Measurements from ENCODE around the gene TMEM178B.
"Not testable (repeated sequence)": the region's sequence is repeated elsewhere in the genome, so short reads cannot be mapped to it uniquely, and the experiment has no call there.

Gene TMEM178B

GRCh38 chr7:141073641-141074161 is at the start of gene TMEM178B:
TMEM178B (plus strand) TSS chr7:141074064.
- DNase-seq, result peak; percentile 10

GRCh38 chr7:141024668-141025067 is 49.2 kb upstream of the TMEM178B start:
- no peak for DNase-seq

- peak; percentile 80 for DNase-seq
Measured at GRCh38 chr7:141027043-141027442, 46.8 kb upstream of the TMEM178B start.

GRCh38 chr7:141028767-141029166 is 45.1 kb upstream of the TMEM178B start:
- no peak for DNase-seq

- DNase-seq, result not testable (repeated sequence)
Measured at GRCh38 chr7:141032539-141033323, 41.1 kb upstream of the TMEM178B start.

GRCh38 chr7:141038100-141038499 is 35.8 kb upstream of the TMEM178B start:
- DNase-seq, result not testable (repeated sequence)

GRCh38 chr7:141039376-141039775 is 34.5 kb upstream of the TMEM178B start:
- peak; percentile 8 for DNase-seq

GRCh38 chr7:141042222-141043193 is 31.4 kb upstream of the TMEM178B start:
- DNase-seq, result no peak

- DNase-seq, result no peak
Measured at GRCh38 chr7:141043616-141044015, 30.2 kb upstream of the TMEM178B start.

- DNase-seq, result no peak
Measured at GRCh38 chr7:141045126-141045841, 28.6 kb upstream of the TMEM178B start.

- DNase-seq, result no peak
Measured at GRCh38 chr7:141045842-141046620, 27.8 kb upstream of the TMEM178B start.

- no peak for DNase-seq
Measured at GRCh38 chr7:141053626-141054025, 20.2 kb upstream of the TMEM178B start.

- DNase-seq, result no peak
Measured at GRCh38 chr7:141055146-141055545, 18.7 kb upstream of the TMEM178B start.

GRCh38 chr7:141057788-141058187 is 16.1 kb upstream of the TMEM178B start:
- DNase-seq, result no peak

GRCh38 chr7:141067856-141068255 is 6.0 kb upstream of the TMEM178B start:
- DNase-seq, result not testable (repeated sequence)

- peak; percentile 75 for DNase-seq
Measured at GRCh38 chr7:141071260-141071854, 2.5 kb upstream of the TMEM178B start.

GRCh38 chr7:141071855-141072547 is 1.9 kb upstream of the TMEM178B start:
- DNase-seq, result no peak

GRCh38 chr7:141072548-141073172 is 1.2 kb upstream of the TMEM178B start:
- peak; percentile 51 for DNase-seq

- DNase-seq, result peak; percentile 18
Measured at GRCh38 chr7:141073173-141073640, 657 bp upstream of the TMEM178B start.
